ENCODE results near the gene SPSB2. TPM values are rescaled to one million over a fixed set of nuclear protein-coding genes. Genes with fewer than 3 reads are reported as not detected.

SPSB2 gene
- total and polyA plus RNA-seq, 9 of the 15 experiments (the other 6 are each of a cell fraction or from before 2014, with no cell fraction given), result 0.10 to 10.6 (median 1.9) TPM

GRCh38 chr12:6851153-6851920, 21.8 kb downstream of the SPSB2 start, which contains the start of gene CDCA3 (continued):
- no peak for TF ChIP-seq TSHZ1 (CRISPR knock-in tag; IDR thresholded peaks at IDR 0.05)
- TF ChIP-seq RAD51 (IDR thresholded peaks at IDR 0.05; ENCODE audit: borderline replicate concordance, low read depth), result no peak
- peak; percentile 100 for TF ChIP-seq E2F4 (CRISPR knock-in tag; IDR thresholded peaks at IDR 0.05; ENCODE audit: low read depth)
- no peak for TF ChIP-seq ZKSCAN8 (CRISPR knock-in tag; IDR thresholded peaks at IDR 0.05)
- TF ChIP-seq ELF2 (CRISPR knock-in tag; IDR thresholded peaks at IDR 0.05), result no peak
- no peak for TF ChIP-seq ZNF583 (CRISPR knock-in tag; IDR thresholded peaks at IDR 0.05)
- TF ChIP-seq ETV1 (tag; conservative IDR thresholded peaks at IDR 0.05; ENCODE audit: low read depth), result no peak
- no peak for TF ChIP-seq TGIF2 (CRISPR knock-in tag; IDR thresholded peaks at IDR 0.05)
- TF ChIP-seq HMG20A (CRISPR knock-in tag; conservative IDR thresholded peaks at IDR 0.05), result no peak
- TF ChIP-seq ZC3H11A (IDR thresholded peaks at IDR 0.05; ENCODE audit: low read depth, low read length), result no peak
- TF ChIP-seq ZNF780A (CRISPR knock-in tag; IDR thresholded peaks at IDR 0.05), result no peak
- peak; percentile 97 for TF ChIP-seq RBM25 (IDR thresholded peaks at IDR 0.05; ENCODE audit: low read depth, low read length, severe bottlenecking)
- TF ChIP-seq MCM3 (IDR thresholded peaks at IDR 0.05), result no peak
- TF ChIP-seq ZNF175 (CRISPR knock-in tag; IDR thresholded peaks at IDR 0.05; ENCODE audit: low read depth), result no peak
- no peak for TF ChIP-seq ZNF134 (CRISPR knock-in tag; conservative IDR thresholded peaks at IDR 0.05)
- no peak for TF ChIP-seq HDGF (IDR thresholded peaks at IDR 0.05)
- TF ChIP-seq ILF3 (IDR thresholded peaks at IDR 0.05; ENCODE audit: borderline replicate concordance), result no peak
- 0 out of 2 replicates have a peak, but pooled peaks have one; percentile 4 for TF ChIP-seq CREB3L1 (IDR thresholded peaks at IDR 0.05; ENCODE audit: borderline replicate concordance, low read depth)
- peak; percentile 31; the same call in 1 of the 2 replicates for TF ChIP-seq POLR2AphosphoS5 (IDR thresholded peaks at IDR 0.05; ENCODE audit: control insufficient read depth, insufficient read depth, low read depth, low read length)
- 0 out of 2 replicates have a peak, but pooled peaks have one; percentile 30 for TF ChIP-seq GABPB1 (CRISPR knock-in tag; IDR thresholded peaks at IDR 0.05)
- peak; percentile 51 for TF ChIP-seq SUPT5H (IDR thresholded peaks at IDR 0.05)
- TF ChIP-seq ZNF24 (IDR thresholded peaks at IDR 0.05), result no peak
- no peak for TF ChIP-seq HMBOX1 (IDR thresholded peaks at IDR 0.05)
- TF ChIP-seq HNRNPH1 (optimal IDR thresholded peaks at IDR 0.05; ENCODE audit: low read depth, low read length), result no peak

All from K562 (cell line).